Activated CD8-positive, alpha-beta memory T cell treated with anti-CD3 and anti-CD28 coated beads, Interleukin-2, amount 50 U/mL, for 48 hours (primary cell): ENCODE data around the gene AP1S3.
"Not testable (repeated sequence)": the region's sequence is repeated elsewhere in the genome, so short reads cannot be mapped to it uniquely, and the experiment has no call there.

Experiments
- DNase-seq: peaks from one replicate; pipeline ENCODE4 v3.0.0-alpha.2; 2020

Gene AP1S3

DNA sequence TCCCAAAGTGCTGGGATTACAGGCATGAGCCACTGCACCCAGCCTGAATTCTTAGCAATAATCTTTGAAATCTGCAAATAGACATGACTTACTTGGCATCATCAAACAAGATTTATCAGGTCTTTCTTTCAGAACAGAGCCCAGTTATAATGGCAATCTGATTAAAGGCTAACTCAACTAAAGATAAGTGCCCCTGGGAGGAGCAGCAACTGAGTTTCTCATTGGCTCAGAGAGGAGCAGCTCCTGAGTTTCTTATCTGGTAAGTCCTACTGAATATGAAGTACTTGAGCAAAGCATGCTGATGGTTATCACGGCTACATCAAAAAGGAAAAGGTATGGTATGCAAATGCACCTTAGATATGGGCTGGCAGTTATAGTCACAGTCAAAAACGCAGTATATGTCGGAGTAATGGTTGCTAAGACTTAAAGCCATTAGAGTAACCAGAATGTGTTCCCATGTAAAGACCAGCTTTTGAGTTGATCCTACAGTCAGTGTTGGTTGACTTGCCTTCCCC, 15.0 kb upstream of the AP1S3 start:
- DNase-seq: no peak

DNA sequence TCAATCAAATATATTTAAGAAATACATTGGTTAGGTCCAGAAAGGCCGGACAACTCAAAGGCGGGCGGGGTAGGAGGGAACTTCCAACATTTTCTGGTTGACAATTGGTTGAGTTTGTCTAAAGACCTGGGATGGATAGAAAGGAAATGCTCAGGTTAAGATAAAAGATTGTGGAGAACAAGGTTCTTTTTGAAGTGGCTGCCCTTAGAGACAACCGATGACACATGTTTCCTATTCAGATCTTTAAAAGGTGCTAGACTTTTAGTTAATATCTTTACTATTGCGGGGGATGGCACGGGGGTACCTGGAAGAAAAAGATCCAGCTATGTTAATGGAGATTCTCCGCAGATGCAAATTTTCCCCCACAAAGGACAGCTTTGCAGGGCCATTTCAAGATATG, 10.0 kb upstream of the AP1S3 start:
- DNase-seq: no peak

DNA sequence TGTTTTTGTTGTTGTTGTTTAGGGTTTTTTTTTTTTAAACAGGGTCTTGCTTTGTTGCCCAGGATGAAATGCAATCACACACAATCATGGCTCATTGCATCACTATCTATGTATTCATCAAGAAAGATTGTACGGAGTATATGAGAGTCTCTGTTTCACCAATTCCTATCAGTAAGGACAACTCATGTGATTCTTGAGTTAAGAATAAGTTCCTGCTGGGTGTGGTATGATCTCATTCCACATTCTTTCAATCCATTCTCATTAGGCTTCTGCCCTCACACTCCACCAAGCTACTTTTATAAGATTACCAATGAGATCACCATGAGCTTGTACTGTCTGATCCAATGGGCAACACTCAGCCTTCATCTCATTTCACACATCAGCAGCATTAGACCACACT, 9.1 kb upstream of the AP1S3 start:
- no peak for DNase-seq

DNA sequence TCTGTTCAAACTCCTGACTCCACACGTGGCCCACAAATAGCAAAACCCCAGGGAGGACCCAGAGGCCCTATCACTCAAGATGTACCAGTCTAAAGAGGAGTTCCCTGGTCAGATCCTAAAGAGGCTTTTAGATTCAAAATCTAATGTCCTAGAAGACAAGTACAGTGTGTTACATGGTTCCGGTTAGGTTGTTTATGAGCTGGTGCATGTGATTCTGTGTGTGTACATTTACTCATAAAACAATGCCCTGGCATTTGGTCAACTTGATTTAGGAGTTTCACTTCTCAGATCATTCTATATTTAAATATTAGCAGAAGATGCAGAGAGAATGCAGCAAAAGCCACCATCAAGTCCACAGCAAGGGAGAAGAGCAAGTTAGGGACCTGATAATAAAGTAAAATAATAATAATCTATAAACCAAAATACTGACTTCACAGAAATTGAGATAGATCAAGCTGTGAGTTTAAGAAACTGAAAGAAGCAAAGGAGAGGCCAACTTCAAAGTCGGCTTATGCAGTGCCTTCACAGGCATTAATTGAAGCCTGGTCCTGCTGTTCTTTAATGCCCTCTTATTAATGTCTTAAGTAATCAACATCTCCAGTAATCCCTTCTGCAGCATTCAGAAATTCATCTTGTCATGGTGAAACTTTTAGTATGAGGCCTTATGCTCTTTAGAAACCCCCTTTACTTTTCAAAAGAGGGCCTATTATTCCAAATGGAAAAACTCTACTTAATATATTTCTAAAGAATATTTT, 4.2 kb upstream of the AP1S3 start:
- no peak for DNase-seq

DNA sequence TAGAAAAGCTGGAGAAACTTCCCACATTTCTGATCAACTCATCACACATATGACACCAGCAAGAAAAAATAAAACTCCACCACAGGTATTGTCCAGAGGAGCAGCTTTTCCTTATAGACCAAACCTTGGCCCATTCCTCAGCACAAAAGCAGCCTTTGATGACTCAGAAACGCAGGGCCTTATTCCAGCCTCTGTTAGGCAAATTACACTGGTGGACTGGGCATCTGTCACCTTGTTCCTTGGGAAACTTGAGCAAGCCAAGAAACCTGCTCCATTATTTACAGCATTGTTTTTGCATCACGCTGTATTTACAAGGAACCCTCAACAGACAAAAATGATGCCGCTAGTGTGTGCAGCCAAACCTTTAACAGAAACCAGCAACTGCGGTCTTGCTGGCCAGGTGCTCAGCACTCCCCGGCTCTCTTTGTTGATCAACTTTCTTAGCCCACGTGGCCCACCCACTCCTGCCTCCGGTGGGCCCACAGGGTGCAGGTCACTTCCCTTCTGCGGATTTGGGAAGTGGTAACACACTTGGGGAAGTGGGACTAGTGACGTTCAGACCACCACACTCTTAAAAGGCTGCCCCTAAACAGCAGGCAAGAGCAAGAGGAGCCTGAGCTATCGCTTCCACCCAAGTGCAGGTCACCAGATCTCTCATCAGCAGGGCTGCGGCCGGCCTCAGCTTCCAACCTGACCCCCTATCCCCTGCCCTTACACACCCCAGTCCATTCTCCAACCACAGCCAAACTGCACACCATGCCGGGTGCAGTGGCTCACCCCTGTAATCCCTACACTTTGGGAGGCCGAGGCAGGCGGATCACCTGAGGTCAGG, 1.5 kb downstream of the AP1S3 start:
- DNase-seq: no peak

- no peak for DNase-seq
These were observed 3.0 kb downstream of the AP1S3 start for GRCh38 chr2:223834431-223834830.

DNA sequence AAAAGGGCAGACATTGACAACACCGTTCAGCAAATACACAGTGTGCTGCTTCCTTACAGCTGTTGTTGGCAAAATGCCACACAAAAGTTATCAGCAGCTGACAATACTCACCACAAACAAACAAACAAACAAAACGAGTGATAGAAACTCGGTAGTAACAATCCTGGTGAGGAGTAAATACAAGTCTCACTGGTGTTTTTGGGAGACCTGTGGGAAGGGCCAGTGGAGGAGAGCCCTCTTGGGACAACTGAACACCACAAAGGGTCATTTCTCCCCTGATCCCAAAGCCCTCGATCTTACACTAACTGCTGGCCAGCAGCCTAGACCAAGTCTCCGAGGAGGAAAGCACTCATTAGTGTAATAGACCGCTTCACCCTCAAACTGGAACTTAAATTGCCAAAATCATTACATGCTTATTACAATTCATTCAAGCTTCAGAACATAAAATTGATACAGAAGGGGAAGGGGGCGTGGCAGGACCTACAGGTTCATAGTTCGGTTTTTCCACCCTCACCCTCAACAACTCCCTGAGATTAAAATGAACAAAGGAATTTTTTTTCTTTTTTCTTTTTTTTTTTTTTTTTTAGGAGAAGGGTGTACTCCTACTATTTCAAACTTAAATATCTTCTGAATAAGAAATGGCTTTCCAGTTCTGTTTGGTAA, 5.0 kb downstream of the AP1S3 start:
- DNase-seq: no peak

GRCh38 chr2:223829128-223829527, 8.3 kb downstream of the AP1S3 start:
- DNase-seq: no peak

- DNase-seq: no peak
These were observed 9.1 kb downstream of the AP1S3 start for GRCh38 chr2:223828314-223828713.

DNA sequence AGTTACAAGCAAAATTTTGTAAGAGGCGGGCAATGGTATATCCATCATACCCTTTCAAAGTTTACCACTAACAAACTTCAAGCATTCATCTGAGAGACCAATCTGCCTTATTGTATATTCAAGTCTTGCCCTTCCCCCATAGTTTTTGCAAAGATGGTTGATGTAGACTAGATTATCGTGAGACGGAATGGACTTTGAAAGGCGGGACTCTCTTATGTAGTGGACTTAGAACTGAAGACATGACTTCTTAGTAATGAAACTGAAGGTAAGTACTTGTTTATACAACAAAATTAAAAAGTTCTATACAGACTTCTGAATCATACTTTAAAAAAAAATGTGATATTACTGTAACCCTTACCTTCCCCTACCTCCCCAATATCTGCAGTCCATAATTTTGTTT, 10.4 kb downstream of the AP1S3 start:
- DNase-seq: no peak

- DNase-seq: no peak
These were observed 13.1 kb downstream of the AP1S3 start for GRCh38 chr2:223824301-223824700.

GRCh38 chr2:223822818-223823217, 14.6 kb downstream of the AP1S3 start:
- DNase-seq: no peak

DNA sequence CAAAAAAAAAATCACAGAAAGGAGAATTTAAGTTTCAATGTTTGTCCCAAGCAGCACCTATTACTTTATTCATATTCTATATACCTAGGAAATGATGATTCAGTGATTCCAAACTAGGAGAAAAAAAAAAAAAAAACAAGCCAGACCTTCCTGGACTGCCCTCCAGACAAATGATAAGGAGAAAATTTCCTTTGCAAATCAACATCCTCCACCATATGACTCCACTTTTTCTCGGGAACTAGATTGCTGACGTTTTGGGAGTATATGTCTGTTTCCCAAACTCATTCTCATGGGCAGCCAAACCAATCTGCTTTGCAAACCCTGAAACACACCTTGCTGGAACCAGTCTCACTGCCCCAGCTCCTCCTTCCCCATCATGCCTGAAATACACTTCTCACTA, 16.8 kb downstream of the AP1S3 start:
- DNase-seq: no peak

DNA sequence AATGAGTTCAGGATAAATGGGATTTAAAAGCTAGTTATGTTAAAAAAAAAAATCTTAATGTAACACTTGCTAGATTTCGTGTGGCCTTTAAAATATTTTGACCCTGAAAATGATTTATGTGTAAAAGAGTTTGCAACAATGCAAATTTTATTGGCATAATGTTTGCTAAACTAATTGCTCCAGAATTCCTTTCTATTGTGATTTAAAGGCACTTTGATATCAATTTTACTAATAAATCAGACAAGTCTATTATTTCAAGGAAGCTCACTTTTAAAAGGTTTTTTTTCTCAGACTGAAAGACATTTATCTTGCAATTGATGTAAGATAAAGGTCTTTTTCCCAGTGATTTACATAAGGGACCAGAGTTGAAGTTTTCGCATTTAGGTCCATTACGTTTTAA, 17.5 kb downstream of the AP1S3 start:
- no peak for DNase-seq

GRCh38 chr2:223815884-223816570, 21.4 kb downstream of the AP1S3 start:
- no peak for DNase-seq

- no peak for DNase-seq
These were observed 22.0 kb downstream of the AP1S3 start for GRCh38 chr2:223815186-223815883.

DNA sequence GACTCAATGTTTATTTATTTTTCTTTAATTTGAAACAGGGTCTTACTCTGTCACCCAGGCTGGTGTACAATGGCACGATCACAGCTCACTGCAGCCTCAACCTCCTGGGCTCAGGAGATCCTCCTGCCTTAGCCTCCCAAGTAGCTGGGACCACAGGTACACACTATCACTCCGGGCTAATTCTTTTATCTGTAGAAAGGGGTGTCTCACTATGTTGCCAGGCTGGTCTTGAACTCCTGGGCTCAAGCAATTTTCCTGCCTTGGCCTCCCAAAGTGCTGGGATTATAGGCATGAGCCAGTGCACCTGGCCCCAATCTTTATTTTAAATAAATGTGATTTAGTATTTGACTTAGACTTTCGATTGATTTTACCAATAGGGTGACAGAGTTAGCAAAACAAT, 22.6 kb downstream of the AP1S3 start:
- DNase-seq: not testable (repeated sequence)

DNA sequence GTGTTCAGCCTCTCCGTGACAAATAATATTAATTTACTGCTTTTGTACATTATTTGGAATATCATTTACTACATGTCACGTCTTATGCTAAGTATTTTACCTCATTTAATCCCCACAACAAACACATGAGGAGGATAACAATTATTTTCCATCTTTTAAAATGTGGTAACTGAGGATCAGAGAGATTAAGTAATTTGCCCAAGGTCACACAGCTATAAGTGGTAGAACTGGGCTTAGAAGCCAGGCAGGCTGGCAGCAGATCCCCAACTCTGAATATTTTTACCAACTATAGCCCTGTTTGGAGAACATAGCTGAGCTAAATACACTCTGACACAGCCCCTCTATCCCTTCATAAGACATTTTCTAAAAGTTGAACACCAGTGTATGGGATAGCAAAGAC, 24.1 kb downstream of the AP1S3 start:
- DNase-seq: no peak

DNA sequence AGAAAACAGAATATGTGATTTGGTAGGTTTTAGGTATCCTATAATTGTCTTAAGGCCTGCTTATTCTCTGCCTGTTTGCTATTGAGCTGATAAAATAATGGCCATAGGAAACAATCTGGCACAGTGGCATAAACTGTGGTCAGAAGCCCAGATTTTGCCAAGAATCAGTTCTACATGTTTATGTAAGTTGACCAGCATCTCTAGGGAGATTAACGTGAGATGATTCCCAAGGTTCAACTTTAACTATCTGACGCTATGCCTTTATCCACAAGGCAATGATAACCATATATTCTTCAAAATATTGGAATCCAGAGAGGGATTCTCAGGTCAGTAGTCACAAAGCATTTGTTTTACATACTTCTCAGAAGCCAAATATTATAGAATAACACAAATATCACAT, 25.6 kb downstream of the AP1S3 start:
- DNase-seq: no peak

DNA sequence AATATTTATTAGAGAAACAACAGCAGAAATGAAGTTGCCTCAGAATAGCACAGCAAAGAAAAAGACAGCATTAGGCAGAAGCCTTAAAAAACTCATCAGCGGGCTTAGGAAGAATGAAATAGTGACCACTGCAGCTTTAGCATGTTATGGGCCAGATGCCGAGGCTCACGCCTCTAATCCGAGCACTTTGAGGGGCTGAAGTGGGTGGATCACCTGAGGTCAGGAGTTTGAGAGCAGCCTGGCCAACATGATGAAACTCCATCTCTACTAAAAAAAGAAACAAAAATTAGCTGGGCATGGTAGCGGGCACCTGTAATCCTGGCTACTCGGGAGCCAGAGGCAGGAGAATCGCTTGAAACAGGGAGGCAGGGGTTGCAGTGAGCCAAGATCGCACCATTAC, 32.4 kb downstream of the AP1S3 start:
- no peak for DNase-seq

GRCh38 chr2:223801736-223802135, 35.6 kb downstream of the AP1S3 start:
- no peak for DNase-seq

DNA sequence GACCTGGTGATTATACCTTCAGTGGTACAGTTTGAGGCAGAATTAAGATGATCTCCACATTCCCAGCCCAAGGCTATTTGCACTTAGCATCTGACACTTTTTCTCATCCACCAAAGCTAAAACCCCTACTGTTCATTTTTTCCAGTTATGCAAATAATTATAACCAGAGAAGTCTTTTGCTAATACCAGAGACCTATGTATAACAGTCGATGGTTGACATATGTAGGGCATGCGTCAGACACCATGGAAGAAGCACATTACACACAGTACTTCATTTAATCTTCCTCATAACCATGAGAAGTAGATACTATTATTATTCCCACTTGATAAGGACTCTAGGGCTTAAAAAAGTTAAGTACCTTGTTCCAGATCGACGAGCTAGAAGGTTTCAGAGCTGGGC, 36.5 kb downstream of the AP1S3 start:
- DNase-seq: no peak
